DOHH2 (cell line): Measurements from ENCODE around the gene RAB31.

Source experiments
- H3F3A ChIP-seq: fragments of 200-600 bp; sonication (generic), shearing (Covaris generic); 2 replicates; pipeline ENCODE4 v1.6.0; 2016; ENCODE audit warnings: antibody characterized with exemption, mild to moderate bottlenecking; ENCODE audit not compliant: control insufficient read depth, insufficient read depth
- H3K27ac ChIP-seq: fragments of 200-600 bp; sonication (generic); 2 replicates; pipeline ENCODE4 v1.5.1; 2014; ENCODE audit warnings: low read depth, mild to moderate bottlenecking, low read length, moderate library complexity
- H3K27me3 ChIP-seq: fragments of 200-600 bp; sonication (generic); 2 replicates; pipeline ENCODE4 v1.6.1; 2014; ENCODE audit warnings: mild to moderate bottlenecking, low read length, mixed read lengths; ENCODE audit not compliant: control insufficient read depth
- H3K36me3 ChIP-seq: fragments of 200-600 bp; sonication (generic); 2 replicates; pipeline ENCODE4 v1.6.1; 2014; ENCODE audit warnings: mild to moderate bottlenecking, low read length, moderate library complexity, mixed read lengths; ENCODE audit not compliant: control insufficient read depth
- H3K4me1 ChIP-seq: fragments of 200-600 bp; sonication (generic); 2 replicates; pipeline ENCODE4 v1.6.1; 2014; ENCODE audit warnings: mild to moderate bottlenecking, low read length, mixed read lengths; ENCODE audit not compliant: control insufficient read depth
- H3K4me2 ChIP-seq: fragments of 200-600 bp; sonication (generic); 2 replicates; pipeline ENCODE4 v1.6.0; 2014; ENCODE audit warnings: mild to moderate bottlenecking, low read length, moderate library complexity
- H3K4me3 ChIP-seq: fragments of 200-600 bp; sonication (generic); 2 replicates; pipeline ENCODE4 v1.5.1; 2014; ENCODE audit warnings: mild to moderate bottlenecking, low read length, mixed read lengths
- H3K79me2 ChIP-seq: fragments of 200-600 bp; sonication (generic); 2 replicates; pipeline ENCODE4 v1.6.1; 2014; ENCODE audit warnings: mild to moderate bottlenecking, low read length, mixed read lengths; ENCODE audit not compliant: control insufficient read depth
- H3K9me2 ChIP-seq: fragments of 200-600 bp; sonication (generic); replicated peaks from 2 replicates; pipeline ENCODE4 v1.6.1; 2014; ENCODE audit warnings: mild to moderate bottlenecking, low read length, mixed read lengths; ENCODE audit not compliant: control insufficient read depth
- H3K9me3 ChIP-seq: fragments of 200-600 bp; sonication (generic); 2 replicates; pipeline ENCODE4 v1.6.1; 2014; ENCODE audit warnings: antibody characterized with exemption, low read length, mixed read lengths; ENCODE audit not compliant: control insufficient read depth, insufficient read depth
- H4K20me1 ChIP-seq: fragments of 200-600 bp; sonication (generic); 2 replicates; pipeline ENCODE4 v1.6.0; 2014; ENCODE audit warnings: low read depth, mild to moderate bottlenecking, antibody characterized with exemption, low read length, moderate library complexity; ENCODE audit not compliant: control insufficient read depth, insufficient read depth
- CTCF ChIP-seq: fragments of 200-600 bp; sonication (generic); IDR thresholded peaks from one replicate; pipeline ENCODE4 v1.5.1; 2014; ENCODE audit warnings: antibody characterized with exemption, mild to moderate bottlenecking, low read depth, low read length; ENCODE audit not compliant: poor library complexity, severe bottlenecking
- EZH2phosphoT487 ChIP-seq: fragments of 200-600 bp; sonication (generic); IDR thresholded peaks from 2 replicates; pipeline ENCODE4 v1.6.1; 2017; ENCODE audit warnings: borderline replicate concordance, mild to moderate bottlenecking, antibody characterized with exemption, low read length, moderate library complexity, mixed read lengths

The RAB31 gene

DNA sequence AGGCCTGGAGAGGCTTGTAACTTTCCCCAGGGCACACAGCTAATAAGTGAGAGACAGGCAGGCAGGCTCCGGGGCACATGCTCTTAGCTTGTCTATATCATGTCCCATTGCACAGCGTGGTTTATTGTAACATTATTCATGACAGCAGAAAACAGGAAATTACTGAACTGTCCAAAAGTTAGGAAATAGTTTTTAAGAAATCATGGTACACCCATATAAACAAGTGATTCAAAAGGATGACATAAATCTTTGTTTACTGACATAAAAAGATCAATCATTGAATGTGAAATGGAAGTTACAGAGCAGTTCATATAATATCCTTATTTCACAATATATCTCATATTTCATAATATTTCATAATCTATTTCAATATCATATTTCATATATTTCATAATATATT is 143.4 kb downstream of the RAB31 start:
- no peak overlapping the region for H3K4me2 ChIP-seq
- no peaks in the 10 kb centered on the region for H3K9me3 ChIP-seq
- H3K9me2 ChIP-seq: no peaks in the 10 kb centered on the region
- TF ChIP-seq EZH2phosphoT487 (no peak), CTCF (no peak)
- H3K27me3 ChIP-seq: 0 out of 2 replicates have a peak, but pooled peaks cover 2% of the 10 kb centered on the region
- no peak overlapping the region for H3K27ac ChIP-seq
- no peaks in the 10 kb centered on the region for H3K79me2 ChIP-seq
- no peaks in the 10 kb centered on the region for H4K20me1 ChIP-seq
- H3K36me3 ChIP-seq: no peaks in the 10 kb centered on the region
- H3K4me1 ChIP-seq: no peaks in the 10 kb centered on the region
- no peak overlapping the region for H3K4me3 ChIP-seq
- no peaks in the 10 kb centered on the region for H3F3A ChIP-seq

DNA sequence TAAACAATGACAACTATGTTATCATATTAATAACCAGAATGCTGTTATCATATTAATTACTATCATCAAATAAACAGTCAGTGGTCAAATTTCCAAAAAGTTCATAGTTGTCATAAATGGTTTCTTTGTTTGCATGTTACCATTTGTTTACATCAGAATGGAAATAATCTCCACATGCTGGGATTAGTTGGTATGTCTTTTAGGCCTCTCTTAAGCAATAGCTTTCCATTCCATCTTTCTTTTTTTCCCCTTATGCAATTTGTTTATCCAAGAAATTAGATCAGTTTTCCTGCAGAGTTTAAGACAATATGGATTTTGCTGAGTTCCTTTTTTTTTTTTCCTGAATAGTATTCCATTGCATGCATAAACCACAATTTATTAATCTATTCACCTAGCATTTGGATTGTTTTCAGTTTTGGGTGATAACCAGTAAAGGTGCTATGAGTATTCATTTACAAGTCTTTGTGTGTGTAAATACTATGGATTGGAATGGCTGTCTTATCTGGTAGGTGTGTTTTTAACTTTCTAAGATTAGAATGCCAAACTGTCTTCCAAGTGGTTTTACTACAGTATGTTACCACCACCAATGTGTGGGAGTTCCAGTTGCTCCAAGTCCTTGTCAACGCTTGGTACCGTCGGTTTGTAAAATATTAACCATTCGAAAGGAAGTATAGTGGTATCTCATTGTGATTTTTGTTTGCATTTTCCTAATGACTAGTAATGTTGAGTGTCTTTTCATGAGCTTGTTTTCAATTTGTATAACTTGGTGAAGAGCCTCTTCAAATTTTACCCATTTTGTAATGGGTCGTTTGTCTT is 144.4 kb downstream of the RAB31 start:
- Histone ChIP-seq H3K79me2 (no peaks in the 10 kb centered on the region), H3K27me3 (0 out of 2 replicates have a peak, but pooled peaks cover 3% of the 10 kb centered on the region)

GRCh38 chr18:9854801-9855676 is 146.9 kb downstream of the RAB31 start:
- H3K36me3 ChIP-seq: no peaks in the 10 kb centered on the region
- no peaks in the 10 kb centered on the region for H4K20me1 ChIP-seq
- no peaks in the 10 kb centered on the region for H3K9me2 ChIP-seq
- no peaks in the 10 kb centered on the region for H3K4me1 ChIP-seq
- H3K79me2 ChIP-seq: no peaks in the 10 kb centered on the region
- H3K4me2 ChIP-seq: no peak overlapping the region
- no peak overlapping the region for H3K27ac ChIP-seq
- no peak overlapping the region for H3K4me3 ChIP-seq
- no peaks in the 10 kb centered on the region for H3K9me3 ChIP-seq
- H3F3A ChIP-seq: no peaks in the 10 kb centered on the region
- TF ChIP-seq EZH2phosphoT487: no peak
- no peak for TF ChIP-seq CTCF
- 0 out of 2 replicates have a peak, but pooled peaks cover 3% of the 10 kb centered on the region for H3K27me3 ChIP-seq

More for the DNA sequence above, 144.4 kb downstream of the RAB31 start:
- no peaks in the 10 kb centered on the region for H3K9me3 ChIP-seq
- H3K36me3 ChIP-seq: no peaks in the 10 kb centered on the region
- no peak overlapping the region for H3K4me3 ChIP-seq
- no peaks in the 10 kb centered on the region for H3F3A ChIP-seq
- no peak overlapping the region for H3K4me2 ChIP-seq
- no peaks in the 10 kb centered on the region for H3K9me2 ChIP-seq
- no peak for TF ChIP-seq CTCF
- no peak for TF ChIP-seq EZH2phosphoT487
- no peaks in the 10 kb centered on the region for H4K20me1 ChIP-seq
- no peak overlapping the region for H3K27ac ChIP-seq
- H3K4me1 ChIP-seq: no peaks in the 10 kb centered on the region
